ENCODE results near the gene PDPR. TPM values are rescaled to one million over a fixed set of nuclear protein-coding genes. Genes with fewer than 3 reads are reported as not detected.
"Not testable (repeated sequence)": the region's sequence is repeated elsewhere in the genome, so short reads cannot be mapped to it uniquely, and the experiment has no call there.

The PDPR gene
- total RNA-seq (14.2 TPM), polyA plus RNA-seq (ENCODE audit: insufficient read depth in 1 of 8, insufficient read length in 8 of 8, low replicate concordance in 1 of 8) (10 to 100 TPM; 14.1 to 29.7 (median 18.7) TPM)
- long read RNA-seq, donor 1: 0 reads
- long read RNA-seq, donor 2: 0 reads
- long read RNA-seq, donor 3: 0 reads
- long read RNA-seq, donor 4: 0 reads
- long read RNA-seq, donor 5: 0 reads
- long read RNA-seq, donor 6, full-length matches to known transcripts: 3 of 3 reads
- long read RNA-seq, donor 6, partial matches to known transcripts: 0 of 3 reads
- long read RNA-seq, donor 6, other reads (novel, unspliced or antisense): 0 of 3 reads
- long read RNA-seq, donor 7, full-length matches to known transcripts: 1 of 1 reads
- long read RNA-seq, donor 7, partial matches to known transcripts: 0 of 1 reads
- long read RNA-seq, donor 7, other reads (novel, unspliced or antisense): 0 of 1 reads
- long read RNA-seq, donor 8: 0 reads
- long read RNA-seq, donor 9, full-length matches to known transcripts: 1 of 1 reads
- long read RNA-seq, donor 9, partial matches to known transcripts: 0 of 1 reads
- long read RNA-seq, donor 9, other reads (novel, unspliced or antisense): 0 of 1 reads
- long read RNA-seq, donor 10, partial matches to known transcripts: 0 of 10 reads
- long read RNA-seq, donor 10, other reads (novel, unspliced or antisense): 10 of 10 reads
- long read RNA-seq, donor 11, full-length matches to known transcripts: 1 of 1 reads
- long read RNA-seq, donor 11, partial matches to known transcripts: 0 of 1 reads
- long read RNA-seq, donor 11, other reads (novel, unspliced or antisense): 0 of 1 reads

DNA sequence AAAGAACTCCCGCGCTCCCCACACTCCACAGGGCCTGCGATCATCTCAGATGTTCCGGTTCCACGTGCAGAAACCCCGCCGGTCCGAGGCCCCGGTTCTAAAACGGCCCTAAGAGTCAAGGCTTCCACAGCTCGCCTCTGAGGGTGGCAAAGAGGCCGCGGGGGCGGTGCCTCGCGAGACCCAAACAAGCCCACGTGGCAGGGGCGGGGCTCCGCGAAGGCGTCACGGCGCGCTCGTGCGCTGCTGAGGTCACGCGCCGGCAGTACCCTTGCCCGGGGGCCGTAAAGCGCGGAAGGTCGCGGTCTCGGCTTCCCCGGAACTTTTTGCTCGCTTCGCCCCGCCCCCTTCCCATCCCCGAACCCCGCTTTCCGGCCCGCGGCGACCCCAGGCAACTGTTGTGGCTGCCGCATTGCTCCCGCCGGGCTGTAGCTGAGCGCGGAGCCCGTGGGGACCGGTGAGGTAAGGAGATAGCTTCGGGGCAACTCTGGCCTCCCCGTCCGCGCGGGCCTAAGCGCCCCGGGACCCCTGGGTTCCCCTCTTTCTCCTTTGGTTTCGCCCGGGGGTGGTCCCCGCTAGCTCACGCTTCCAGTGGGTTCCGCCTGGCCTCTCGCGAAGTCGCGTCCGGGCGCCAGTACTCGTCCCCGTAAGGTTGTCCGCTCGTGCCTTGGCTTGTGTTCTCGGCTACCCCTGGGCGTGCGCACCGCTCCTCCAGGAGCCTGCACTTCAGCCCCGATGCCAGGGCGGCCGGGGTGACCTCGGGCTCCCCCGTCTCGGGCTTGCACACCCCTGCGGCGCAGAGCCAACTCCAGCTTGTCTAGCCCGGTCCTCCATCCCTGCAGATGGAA lies at the start of gene PDPR:
PDPR (plus strand) TSS at position 351 of the 845 bp plus-strand sequence. CDS start 6,161 bp downstream, outside the sequence.
- Histone ChIP-seq H3K27ac (ENCODE audit: low read length) (peak within 1 kb of the TSS; percentile 71), H3K4me3 (ENCODE audit: low read length) (peak within 1 kb of the TSS; percentile 66)
- peak; percentile 97 for DNase-seq
- WGBS (ENCODE audit: insufficient coverage): 0% methylated on average over 55 of the region's 88 CpGs
- not testable (repeated sequence) for H3K4me1 ChIP-seq (ENCODE audit: control insufficient read depth, insufficient read depth, low read length); H3K9me3 ChIP-seq (replicated peaks; ENCODE audit: control insufficient read depth, low read depth, low read length); H3K36me3 ChIP-seq (ENCODE audit: control insufficient read depth, insufficient read depth, low read length); H3K27me3 ChIP-seq (ENCODE audit: control insufficient read depth, insufficient read depth, low read length)

DNA sequence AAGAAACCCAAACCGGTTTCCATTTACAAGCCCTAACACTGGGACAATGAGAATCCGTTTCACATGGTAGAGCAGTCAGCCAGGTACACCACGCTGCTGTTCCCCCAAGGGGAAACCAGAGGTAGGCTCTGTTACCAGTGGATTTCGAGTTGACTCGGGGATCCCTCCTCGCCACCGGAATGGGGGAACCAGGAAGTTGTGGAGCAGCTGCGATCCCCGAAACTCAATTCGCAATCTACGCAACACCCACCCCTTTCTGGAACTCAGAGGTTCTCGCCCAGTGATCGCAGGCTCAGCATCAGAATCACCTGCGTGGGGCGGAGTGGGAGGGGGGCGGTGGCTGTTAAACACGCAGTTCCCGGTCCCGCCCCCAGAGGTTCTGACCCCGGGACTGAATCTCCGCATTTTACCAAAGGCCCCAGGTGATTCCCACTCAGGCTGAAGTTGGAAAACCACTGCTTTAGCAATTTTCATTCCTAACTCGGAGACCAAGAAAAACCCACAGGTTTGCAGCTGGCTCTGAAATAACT lies 49.2 kb upstream of the PDPR start:
- not testable (repeated sequence) for H3K4me1 ChIP-seq (ENCODE audit: control insufficient read depth, insufficient read depth, low read length); H3K27me3 ChIP-seq (ENCODE audit: control insufficient read depth, insufficient read depth, low read length); H3K9me3 ChIP-seq (replicated peaks; ENCODE audit: control insufficient read depth, low read depth, low read length); H3K36me3 ChIP-seq (ENCODE audit: control insufficient read depth, insufficient read depth, low read length)
- Histone ChIP-seq H3K4me3 (ENCODE audit: low read length) (peak overlapping the region; percentile 50), H3K27ac (ENCODE audit: low read length) (peak overlapping the region; percentile 60)
- DNase-seq: peak; percentile 54
- 0% methylated on average over 11 of the region's 22 CpGs for WGBS (ENCODE audit: insufficient coverage)

DNA sequence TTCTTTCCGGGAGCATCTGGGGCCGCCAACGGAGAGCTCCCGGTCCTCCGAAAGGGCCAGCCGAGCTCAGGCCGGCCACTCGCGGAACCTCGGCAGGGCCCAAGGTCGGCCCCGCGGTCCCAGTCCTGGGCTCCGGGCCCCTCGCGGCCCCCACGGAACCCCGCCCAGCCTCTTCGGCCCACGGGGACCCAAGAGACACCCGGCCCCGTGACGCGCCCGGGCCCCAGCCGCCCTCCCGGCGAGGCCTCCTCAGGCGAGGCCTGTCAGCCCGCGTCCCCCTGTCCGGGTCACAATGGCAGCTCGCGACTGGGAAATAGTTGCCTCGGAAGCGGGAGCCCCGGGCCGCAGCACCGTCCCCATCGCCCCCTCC lies 48.8 kb upstream of the PDPR start:
- not testable (repeated sequence) for H3K27me3 ChIP-seq (ENCODE audit: control insufficient read depth, insufficient read depth, low read length)
- 1% methylated on average over 10 of the region's 40 CpGs for whole genome bisulfite sequencing (ENCODE audit: insufficient coverage)
- peak overlapping the region; percentile 60 for H3K27ac ChIP-seq (ENCODE audit: low read length)

DNA sequence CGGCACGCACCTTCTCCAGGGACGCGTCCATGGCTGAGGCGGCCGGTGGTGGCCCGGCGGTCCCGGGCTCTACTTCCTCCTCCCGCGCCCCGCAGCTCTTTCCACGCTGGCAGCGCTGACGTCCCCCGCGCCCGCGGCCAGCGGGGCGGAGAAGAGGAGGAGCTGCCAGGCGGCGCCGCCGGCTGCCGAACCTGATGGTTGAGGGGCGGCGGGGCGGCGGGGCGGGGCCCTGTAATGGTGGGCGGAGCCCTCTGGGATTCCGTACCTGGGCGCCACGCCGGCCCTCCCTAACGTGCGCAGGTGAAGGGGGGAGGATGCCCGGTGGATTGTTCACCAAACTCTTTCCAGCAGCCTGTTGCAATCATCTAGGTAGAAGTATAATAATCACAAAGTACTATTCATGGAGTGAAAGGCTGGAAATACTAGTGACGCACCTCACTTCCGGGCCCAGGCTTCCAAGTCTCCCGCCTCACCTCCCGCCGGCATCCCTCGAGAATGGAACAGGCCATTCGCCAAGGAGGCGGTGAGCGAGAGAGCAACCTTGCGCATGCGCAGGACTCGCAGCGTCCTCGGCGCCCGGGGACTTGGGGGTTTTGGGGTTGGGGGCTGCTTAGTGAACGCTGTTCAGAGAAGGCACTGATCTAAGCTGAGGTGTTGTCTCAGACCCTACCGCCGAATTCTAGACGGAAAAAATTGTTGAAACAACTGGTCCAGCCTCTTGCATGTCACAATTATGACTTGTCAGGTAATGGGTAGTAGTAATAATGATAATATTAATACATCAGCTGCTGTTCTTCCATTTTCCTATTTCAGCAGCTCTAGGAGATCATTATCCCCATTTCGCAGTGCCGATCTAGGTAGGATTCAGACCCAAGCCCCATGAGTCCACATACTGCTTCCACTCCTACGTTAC lies 48.1 kb upstream of the PDPR start:
- H3K4me1 ChIP-seq (ENCODE audit: control insufficient read depth, insufficient read depth, low read length); H3K9me3 ChIP-seq (replicated peaks; ENCODE audit: control insufficient read depth, low read depth, low read length); H3K36me3 ChIP-seq (ENCODE audit: control insufficient read depth, insufficient read depth, low read length); H3K27me3 ChIP-seq (ENCODE audit: control insufficient read depth, insufficient read depth, low read length): not testable (repeated sequence)
- WGBS (ENCODE audit: insufficient coverage): 0% methylated on average over 21 of the region's 62 CpGs
- Histone ChIP-seq H3K4me3 (ENCODE audit: low read length) (peak overlapping the region; percentile 50), H3K27ac (ENCODE audit: low read length) (peak overlapping the region; percentile 62)
- DNase-seq: peak; percentile 92

More for the DNA sequence above, 48.8 kb upstream of the PDPR start:
- not testable (repeated sequence) for H3K4me1 ChIP-seq (ENCODE audit: control insufficient read depth, insufficient read depth, low read length); H3K9me3 ChIP-seq (replicated peaks; ENCODE audit: control insufficient read depth, low read depth, low read length); DNase-seq; H3K36me3 ChIP-seq (ENCODE audit: control insufficient read depth, insufficient read depth, low read length)
- H3K4me3 ChIP-seq (ENCODE audit: low read length): peak overlapping the region; percentile 50

DNA sequence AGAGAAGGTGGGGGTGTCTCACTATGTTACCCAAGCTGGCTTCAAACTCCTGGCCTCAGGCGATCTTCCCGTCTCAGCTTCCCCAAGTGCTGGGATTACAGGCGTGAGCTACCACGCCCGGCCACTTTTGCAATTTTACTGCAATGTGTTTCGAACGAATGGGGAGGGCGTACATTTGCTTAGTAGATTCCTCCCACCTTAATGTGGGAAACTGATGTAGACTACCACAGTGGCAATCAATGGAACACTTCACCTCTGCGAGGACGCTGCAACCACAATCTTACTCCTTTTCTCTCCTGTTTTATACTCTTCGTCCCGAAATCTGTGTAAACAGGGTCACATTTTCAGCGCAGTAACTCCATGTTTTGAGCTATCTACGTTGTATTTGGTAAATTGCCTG lies 47.4 kb upstream of the PDPR start:
- H3K36me3 ChIP-seq (ENCODE audit: control insufficient read depth, insufficient read depth, low read length); H3K27ac ChIP-seq (ENCODE audit: low read length); H3K27me3 ChIP-seq (ENCODE audit: control insufficient read depth, insufficient read depth, low read length); DNase-seq; H3K4me3 ChIP-seq (ENCODE audit: low read length); H3K9me3 ChIP-seq (replicated peaks; ENCODE audit: control insufficient read depth, low read depth, low read length); H3K4me1 ChIP-seq (ENCODE audit: control insufficient read depth, insufficient read depth, low read length): not testable (repeated sequence)
- no CpG with 5 or more reads among the region's 14 CpGs for WGBS (ENCODE audit: insufficient coverage)

DNA sequence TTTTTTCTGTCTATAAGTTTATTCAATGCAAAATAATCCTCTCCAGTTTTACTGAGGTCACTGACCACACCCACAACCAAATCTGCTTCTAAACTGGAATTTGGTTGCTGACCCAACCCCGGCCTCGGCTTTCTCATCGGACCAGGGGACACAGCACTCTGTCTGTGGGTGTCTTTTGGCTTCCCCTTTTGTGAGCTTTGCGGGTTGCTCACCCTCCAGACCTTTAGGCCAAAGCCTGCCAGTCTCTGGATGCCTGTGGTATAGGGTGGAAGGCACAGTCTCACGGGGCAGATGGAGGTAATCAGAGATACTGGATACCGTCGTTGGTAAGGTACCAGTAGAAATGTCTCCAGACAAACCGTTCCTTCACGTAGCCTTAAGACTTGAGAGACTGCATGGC lies 35.1 kb upstream of the PDPR start:
- not testable (repeated sequence) for H3K27ac ChIP-seq (ENCODE audit: low read length); DNase-seq; H3K4me3 ChIP-seq (ENCODE audit: low read length); H3K4me1 ChIP-seq (ENCODE audit: control insufficient read depth, insufficient read depth, low read length); H3K36me3 ChIP-seq (ENCODE audit: control insufficient read depth, insufficient read depth, low read length); H3K9me3 ChIP-seq (replicated peaks; ENCODE audit: control insufficient read depth, low read depth, low read length); H3K27me3 ChIP-seq (ENCODE audit: control insufficient read depth, insufficient read depth, low read length)
- 77% methylated on average over 7 of the region's 9 CpGs for WGBS (ENCODE audit: insufficient coverage)

DNA sequence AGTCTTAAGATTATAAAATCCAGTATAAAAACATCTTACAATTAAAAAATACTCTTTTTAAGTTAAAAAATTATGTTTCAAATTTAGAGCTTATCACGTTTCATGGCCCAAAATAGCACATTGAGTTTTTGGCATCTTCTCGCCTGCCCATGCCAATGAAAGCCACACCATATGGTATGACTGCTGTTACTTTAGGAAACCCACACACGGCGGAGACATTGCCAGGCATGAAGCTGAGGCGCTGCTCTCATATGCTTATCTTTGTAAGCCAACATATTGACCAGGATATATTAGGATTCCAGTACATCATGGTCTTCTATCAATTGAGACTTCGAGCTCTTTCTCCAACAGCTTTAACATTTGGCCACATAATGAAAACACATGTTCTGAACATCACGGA lies 32.9 kb upstream of the PDPR start:
- H3K4me3 ChIP-seq (ENCODE audit: low read length); H3K4me1 ChIP-seq (ENCODE audit: control insufficient read depth, insufficient read depth, low read length); H3K27ac ChIP-seq (ENCODE audit: low read length); H3K27me3 ChIP-seq (ENCODE audit: control insufficient read depth, insufficient read depth, low read length); DNase-seq; H3K36me3 ChIP-seq (ENCODE audit: control insufficient read depth, insufficient read depth, low read length); H3K9me3 ChIP-seq (replicated peaks; ENCODE audit: control insufficient read depth, low read depth, low read length): not testable (repeated sequence)
- 90% methylated on average over 2 of the region's 7 CpGs for WGBS (ENCODE audit: insufficient coverage)

DNA sequence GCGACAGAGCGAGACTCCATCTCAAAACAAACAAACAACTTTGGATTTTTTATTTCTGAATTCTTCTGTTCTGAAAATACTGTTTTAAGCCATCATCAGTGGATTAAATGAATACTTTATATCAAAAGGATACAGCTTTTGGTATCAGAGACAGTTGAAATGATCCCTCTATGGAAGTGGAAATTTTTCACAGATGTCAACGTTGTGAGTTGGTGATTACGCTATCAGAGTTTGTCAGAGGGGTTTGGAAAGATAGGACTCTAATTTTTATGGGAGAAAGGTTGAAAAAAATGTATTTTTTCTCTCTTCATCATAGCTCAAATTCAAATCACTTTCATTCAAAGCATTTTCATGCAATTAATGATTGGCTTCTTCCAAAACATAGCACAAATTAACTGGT lies 30.2 kb upstream of the PDPR start:
- not testable (repeated sequence) for DNase-seq; H3K4me3 ChIP-seq (ENCODE audit: low read length); H3K27ac ChIP-seq (ENCODE audit: low read length); H3K36me3 ChIP-seq (ENCODE audit: control insufficient read depth, insufficient read depth, low read length); H3K27me3 ChIP-seq (ENCODE audit: control insufficient read depth, insufficient read depth, low read length); H3K4me1 ChIP-seq (ENCODE audit: control insufficient read depth, insufficient read depth, low read length); H3K9me3 ChIP-seq (replicated peaks; ENCODE audit: control insufficient read depth, low read depth, low read length)
- WGBS (ENCODE audit: insufficient coverage): no CpG with 5 or more reads among the region's 4 CpGs

DNA sequence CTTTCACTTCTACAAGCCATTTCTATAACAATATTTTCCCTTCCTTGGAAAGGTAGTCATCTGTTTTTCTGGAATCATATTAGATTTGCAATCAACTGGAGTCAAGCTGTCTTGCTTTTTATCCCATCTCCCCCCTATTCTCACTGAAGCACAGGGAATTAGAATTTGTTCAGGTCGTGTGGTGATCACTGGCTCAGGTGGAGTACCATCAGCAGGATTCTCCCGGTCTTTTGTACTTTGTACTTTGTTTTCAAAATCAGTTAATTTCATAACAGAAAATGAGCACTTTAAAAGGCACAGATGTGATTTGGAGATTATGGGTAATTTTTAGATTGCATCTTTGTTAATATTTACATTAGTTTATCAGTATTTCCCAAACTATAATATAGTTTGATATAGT lies 26.0 kb upstream of the PDPR start:
- H3K4me3 ChIP-seq (ENCODE audit: low read length); H3K9me3 ChIP-seq (replicated peaks; ENCODE audit: control insufficient read depth, low read depth, low read length); H3K27me3 ChIP-seq (ENCODE audit: control insufficient read depth, insufficient read depth, low read length); H3K36me3 ChIP-seq (ENCODE audit: control insufficient read depth, insufficient read depth, low read length); DNase-seq; H3K4me1 ChIP-seq (ENCODE audit: control insufficient read depth, insufficient read depth, low read length); H3K27ac ChIP-seq (ENCODE audit: low read length): not testable (repeated sequence)
- WGBS (ENCODE audit: insufficient coverage): no CpG with 5 or more reads among the region's 2 CpGs
